ENCODE results near the gene MYT1.

GRCh38 chr20:64194269-64194668 is 30.0 kb downstream of the MYT1 start:
- TF ChIP-seq POLR2A (IDR thresholded peaks at IDR 0.05; ENCODE audit: low read length) (no peak), GATA1 (IDR thresholded peaks at IDR 0.05; ENCODE audit: low read depth, low read length) (no peak)

Measured in erythroblast (primary cell).